Smooth muscle cell (in vitro differentiated cells): Measurements from ENCODE around the gene TOMM7. TPM values are rescaled to one million over a fixed set of nuclear protein-coding genes. Genes with fewer than 3 reads are reported as not detected.
"Not testable (repeated sequence)": the region's sequence is repeated elsewhere in the genome, so short reads cannot be mapped to it uniquely, and the experiment has no call there.

ENCODE experiments used
- DNase-seq: peaks from one replicate; lab custom pipeline; 2025; ENCODE audit not compliant: unreplicated experiment; lab: John Stamatoyannopoulos, UW
- H2AFZ ChIP-seq: fragments of 200-600 bp; sonication (generic); 2 replicates; pipeline ENCODE4 v1.6.0; 2016; ENCODE audit warnings: antibody characterized with exemption, low read depth, mild to moderate bottlenecking
- H3F3A ChIP-seq: fragments of 200-600 bp; sonication (generic); 2 replicates; pipeline ENCODE4 v1.6.0; 2017; ENCODE audit warnings: antibody characterized with exemption, low read depth
- H3K27ac ChIP-seq: fragments of 200-600 bp; sonication (generic); 2 replicates; pipeline ENCODE4 v1.5.1; 2016; ENCODE audit warnings: low read depth, mild to moderate bottlenecking
- H3K27me3 ChIP-seq: fragments of 200-600 bp; sonication (generic); 2 replicates; pipeline ENCODE4 v1.6.1; 2016; ENCODE audit warnings: low read depth, mild to moderate bottlenecking
- H3K36me3 ChIP-seq: fragments of 200-600 bp; sonication (generic); 2 replicates; pipeline ENCODE4 v1.5.1; 2016; ENCODE audit warnings: low read depth
- H3K4me1 ChIP-seq: fragments of 200-600 bp; sonication (generic); 2 replicates; pipeline ENCODE4 v1.5.1; 2016; ENCODE audit warnings: low read depth
- H3K4me2 ChIP-seq: fragments of 200-600 bp; sonication (generic); 2 replicates; pipeline ENCODE4 v1.6.0; 2016; ENCODE audit warnings: mild to moderate bottlenecking
- H3K4me3 ChIP-seq: fragments of 200-600 bp; sonication (generic); 2 replicates; pipeline ENCODE4 v1.5.1; 2016; ENCODE audit warnings: mild to moderate bottlenecking
- H3K79me2 ChIP-seq: fragments of 200-600 bp; sonication (generic); 2 replicates; pipeline ENCODE4 v1.6.0; 2016; ENCODE audit warnings: low read depth, mild to moderate bottlenecking
- H3K9ac ChIP-seq: fragments of 200-600 bp; sonication (generic); 2 replicates; pipeline ENCODE4 v1.6.0; 2016; ENCODE audit warnings: low read depth
- H3K9me3 ChIP-seq: fragments of 200-600 bp; sonication (generic); replicated peaks from 2 replicates; pipeline ENCODE4 v1.5.1; 2016; ENCODE audit warnings: low read depth
- H4K20me1 ChIP-seq: fragments of 200-600 bp; sonication (generic); 2 replicates; pipeline ENCODE4 v1.6.0; 2016; ENCODE audit warnings: low read depth
- whole genome bisulfite sequencing: methylation state at CpG from one replicate; pipeline ENCODE4 v1.1.7; 2016; ENCODE audit warnings: low lambda C conversion rate; 5-methylcytosine and 5-hydroxymethylcytosine counted together
- polyA plus RNA-seq: library from polyadenylated mRNA; unstranded; fragments of >200 nt; fragmentation: Nextera tagmentation; extraction: Ambion mirVana; gene quantifications from 2 replicates; pipeline ENCODE4 v1.2.1, GENCODE V29; 2016
- total RNA-seq: library from RNA; depleted of rRNA; stranded (reverse); fragments of >200 nt; gene quantifications from 2 replicates; pipeline ENCODE4 v1.2.3, GENCODE V29; 2014
- TF ChIP-seq, protein P1 (sequence below): fragments of 200-600 bp; sonication (generic); IDR thresholded peaks from 2 replicates; pipeline ENCODE4 v1.5.1; 2017; ENCODE audit warnings: borderline replicate concordance, mild to moderate bottlenecking, antibody characterized with exemption; ENCODE audit not compliant: insufficient read depth, poor library complexity, severe bottlenecking

The TOMM7 gene
- total and polyA plus RNA-seq, 2 experiments from 2014 or later, result 202 to 285 TPM

DNA sequence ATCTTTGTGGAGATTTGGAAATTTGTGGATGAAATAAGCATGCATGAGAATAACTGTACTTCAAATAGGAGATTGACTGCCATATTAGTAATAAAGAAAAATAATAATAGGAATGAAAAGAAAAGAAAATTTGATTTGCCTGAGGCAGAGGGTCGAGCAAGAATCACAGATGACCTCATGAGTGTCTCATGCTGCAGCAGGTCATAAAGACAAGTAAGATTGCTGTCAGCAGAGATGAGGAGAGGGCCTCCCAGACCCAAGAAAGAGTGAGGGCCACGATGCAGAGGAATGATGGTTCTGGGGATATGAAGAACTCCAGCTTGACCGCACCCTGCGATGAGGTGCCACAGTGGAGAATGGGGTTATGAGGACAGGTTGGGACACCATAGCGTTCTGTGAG is 39.2 kb downstream of the TOMM7 start:
- no peaks in the 10 kb centered on the region for H3K36me3 ChIP-seq
- H3K9ac ChIP-seq, result no peak overlapping the region
- WGBS, result 86% methylated on average over 5 of the region's 5 CpGs
- no peak overlapping the region for H3K4me3 ChIP-seq
- H3K79me2 ChIP-seq, result no peaks in the 10 kb centered on the region
- H2AFZ ChIP-seq, result no peak overlapping the region
- H3F3A ChIP-seq, result no peaks in the 10 kb centered on the region
- TF ChIP-seq, protein P1, sequence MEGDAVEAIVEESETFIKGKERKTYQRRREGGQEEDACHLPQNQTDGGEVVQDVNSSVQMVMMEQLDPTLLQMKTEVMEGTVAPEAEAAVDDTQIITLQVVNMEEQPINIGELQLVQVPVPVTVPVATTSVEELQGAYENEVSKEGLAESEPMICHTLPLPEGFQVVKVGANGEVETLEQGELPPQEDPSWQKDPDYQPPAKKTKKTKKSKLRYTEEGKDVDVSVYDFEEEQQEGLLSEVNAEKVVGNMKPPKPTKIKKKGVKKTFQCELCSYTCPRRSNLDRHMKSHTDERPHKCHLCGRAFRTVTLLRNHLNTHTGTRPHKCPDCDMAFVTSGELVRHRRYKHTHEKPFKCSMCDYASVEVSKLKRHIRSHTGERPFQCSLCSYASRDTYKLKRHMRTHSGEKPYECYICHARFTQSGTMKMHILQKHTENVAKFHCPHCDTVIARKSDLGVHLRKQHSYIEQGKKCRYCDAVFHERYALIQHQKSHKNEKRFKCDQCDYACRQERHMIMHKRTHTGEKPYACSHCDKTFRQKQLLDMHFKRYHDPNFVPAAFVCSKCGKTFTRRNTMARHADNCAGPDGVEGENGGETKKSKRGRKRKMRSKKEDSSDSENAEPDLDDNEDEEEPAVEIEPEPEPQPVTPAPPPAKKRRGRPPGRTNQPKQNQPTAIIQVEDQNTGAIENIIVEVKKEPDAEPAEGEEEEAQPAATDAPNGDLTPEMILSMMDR, result no peak
- no peaks in the 10 kb centered on the region for H3K9me3 ChIP-seq
- no peaks in the 10 kb centered on the region for H3K4me1 ChIP-seq
- DNase-seq, result no peak
- H3K4me2 ChIP-seq, result no peak overlapping the region
- H4K20me1 ChIP-seq, result no peaks in the 10 kb centered on the region
- no peak overlapping the region for H3K27ac ChIP-seq
- no peaks in the 10 kb centered on the region for H3K27me3 ChIP-seq

DNA sequence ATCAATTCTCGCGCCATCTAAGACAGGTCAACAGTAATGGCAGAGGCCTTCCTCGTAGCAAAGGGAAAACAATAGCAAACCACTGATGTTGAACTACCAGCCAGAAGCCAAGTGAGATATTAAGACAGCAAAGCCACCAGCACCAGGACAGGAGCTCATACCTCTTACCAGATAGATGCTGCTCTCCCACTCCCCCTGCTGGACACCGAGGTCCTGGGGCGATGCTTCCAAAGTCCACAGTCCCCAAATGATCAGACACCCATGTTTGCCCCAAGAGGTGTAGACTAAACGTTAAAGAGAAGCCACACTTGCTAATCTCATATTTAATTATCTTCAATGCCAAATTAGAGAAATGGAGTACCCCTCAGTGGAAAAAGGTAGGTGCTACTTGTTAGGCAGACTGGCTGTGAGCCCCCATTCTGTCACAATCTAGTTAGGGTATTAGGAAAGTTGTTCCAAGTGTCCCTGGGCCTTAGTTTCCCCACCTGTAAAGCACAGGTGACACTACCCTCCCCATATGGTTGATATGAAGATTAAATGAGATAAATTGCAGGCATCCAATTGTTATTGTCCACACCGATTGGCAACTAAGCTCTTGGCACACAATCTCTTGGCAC is 39.9 kb downstream of the TOMM7 start:
- no peaks in the 10 kb centered on the region for H4K20me1 ChIP-seq
- no peaks in the 10 kb centered on the region for H3K27me3 ChIP-seq
- no peaks in the 10 kb centered on the region for H3F3A ChIP-seq
- H3K9me3 ChIP-seq, result no peaks in the 10 kb centered on the region
- H3K4me1 ChIP-seq, result no peaks in the 10 kb centered on the region
- H3K4me2 ChIP-seq, result no peak overlapping the region
- H3K27ac ChIP-seq, result no peak overlapping the region
- no peaks in the 10 kb centered on the region for H3K36me3 ChIP-seq
- no peaks in the 10 kb centered on the region for H3K79me2 ChIP-seq
- H3K4me3 ChIP-seq, result no peak overlapping the region
- 62% methylated on average over 7 of the region's 7 CpGs for WGBS
- no peak overlapping the region for H3K9ac ChIP-seq
- H2AFZ ChIP-seq, result no peak overlapping the region
- TF ChIP-seq, protein P1, result peak; percentile 61
- DNase-seq, result no peak

DNA sequence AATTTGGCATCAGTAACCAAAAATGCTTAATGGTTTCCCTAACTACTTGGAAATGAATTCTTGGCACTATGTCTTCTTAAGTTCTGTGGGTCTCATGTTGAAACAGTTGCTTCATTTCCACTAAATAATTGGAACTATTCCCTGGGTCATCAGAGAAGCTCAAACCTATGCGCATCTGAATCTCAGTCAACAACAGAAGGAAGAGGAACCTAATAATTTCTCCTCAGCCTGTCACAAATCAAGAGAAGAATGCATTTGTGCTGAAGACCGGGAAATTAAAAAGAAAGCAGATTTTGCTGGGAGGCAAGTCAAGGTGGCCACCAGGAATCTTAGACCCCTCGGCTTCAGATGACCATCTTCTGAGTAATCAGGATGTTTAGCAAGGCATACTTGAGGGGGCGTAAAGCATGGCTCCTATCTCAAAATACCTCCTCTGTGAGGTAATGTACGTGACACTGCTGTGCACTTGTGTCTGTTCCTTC is 41.4 kb downstream of the TOMM7 start:
- Histone ChIP-seq H3K4me2 (peak overlapping the region; percentile 2), H4K20me1 (no peaks in the 10 kb centered on the region), H3K27me3 (no peaks in the 10 kb centered on the region), H3K27ac (peak overlapping the region; percentile 47), H3F3A (no peaks in the 10 kb centered on the region), H3K79me2 (no peaks in the 10 kb centered on the region), H3K9ac (peak overlapping the region; percentile 38), H3K4me1 (no peaks in the 10 kb centered on the region), H2AFZ (no peak overlapping the region), H3K4me3 (no peak overlapping the region), H3K36me3 (no peaks in the 10 kb centered on the region), H3K9me3 (no peaks in the 10 kb centered on the region)
- TF ChIP-seq, protein P1, result no peak
- DNase-seq, result no peak
- WGBS, result 46% methylated on average over 5 of the region's 5 CpGs

DNA sequence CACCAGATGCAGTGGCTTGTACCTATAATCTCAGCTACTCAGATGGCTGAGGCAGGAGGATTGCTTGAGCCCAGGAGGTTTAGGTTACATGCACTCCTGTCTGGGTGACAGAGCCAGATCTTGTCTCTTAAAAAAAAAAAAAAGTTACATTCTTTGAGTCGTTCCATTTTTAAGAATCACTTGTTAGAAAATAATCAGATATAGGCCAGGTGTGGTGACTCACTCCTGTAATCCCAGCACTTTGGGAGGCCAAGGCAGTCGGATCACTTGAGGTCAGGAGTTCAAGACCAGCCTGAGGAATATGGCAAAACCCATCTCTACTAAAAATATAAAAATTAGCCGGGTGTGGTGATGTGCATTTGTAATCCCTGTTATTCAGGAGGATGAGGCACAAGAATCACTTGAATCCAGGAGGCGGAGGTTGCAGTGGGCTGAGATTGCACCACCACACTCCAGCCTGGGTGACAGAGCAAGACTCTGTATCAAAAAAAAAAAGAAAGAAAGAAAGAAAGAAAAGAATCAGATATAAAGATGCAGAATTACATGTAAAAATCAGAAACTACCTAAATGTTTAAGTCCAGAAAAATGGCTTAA is 42.8 kb downstream of the TOMM7 start:
- H3K27ac ChIP-seq, H3K9me3 ChIP-seq, H2AFZ ChIP-seq, H4K20me1 ChIP-seq, H3K4me3 ChIP-seq, H3K9ac ChIP-seq, DNase-seq, H3K36me3 ChIP-seq, H3K79me2 ChIP-seq, H3K4me2 ChIP-seq, H3K4me1 ChIP-seq, H3F3A ChIP-seq, H3K27me3 ChIP-seq: not testable (repeated sequence)
- 81% methylated on average over 4 of the region's 4 CpGs for WGBS
